HG02678 (cell line): Measurements from ENCODE around the gene HNF1A.

Source experiments
- ATAC-seq: cut with Tn5 transposase; IDR thresholded peaks from one replicate; pipeline ENCODE4 v1.9.1; 2021; ENCODE audit warnings: mild to moderate bottlenecking, moderate library complexity; ENCODE audit not compliant: unreplicated experiment

Gene HNF1A

GRCh38 chr12:120959111-120959878 lies 19.0 kb upstream of the HNF1A start:
- no peak for ATAC-seq

- no peak for ATAC-seq
Observed at GRCh38 chr12:120960657-120961056, 17.7 kb upstream of the HNF1A start.

- ATAC-seq = no peak
Observed at GRCh38 chr12:120961604-120962531, 16.5 kb upstream of the HNF1A start.

- ATAC-seq = no peak
Observed at GRCh38 chr12:120962532-120963020, 15.8 kb upstream of the HNF1A start.

GRCh38 chr12:120964298-120964697 lies 14.0 kb upstream of the HNF1A start:
- ATAC-seq = no peak

- no peak for ATAC-seq
Observed at GRCh38 chr12:120965534-120966091, 12.7 kb upstream of the HNF1A start.

- no peak for ATAC-seq
Observed at GRCh38 chr12:120970310-120970709, 8.0 kb upstream of the HNF1A start.

GRCh38 chr12:120971299-120972180 lies 6.8 kb upstream of the HNF1A start:
- ATAC-seq = no peak

GRCh38 chr12:120972870-120973543 lies 5.3 kb upstream of the HNF1A start:
- no peak for ATAC-seq

GRCh38 chr12:120977531-120978295 lies 630 bp upstream of the HNF1A start:
- ATAC-seq = no peak

GRCh38 chr12:120979220-120979861 lies 998 bp downstream of the HNF1A start:
- no peak for ATAC-seq

GRCh38 chr12:120979862-120980696 lies 1.7 kb downstream of the HNF1A start:
- no peak for ATAC-seq

- ATAC-seq = no peak
Observed at GRCh38 chr12:120980800-120981368, 2.5 kb downstream of the HNF1A start.

- ATAC-seq = no peak
Observed at GRCh38 chr12:120981407-120981941, 3.1 kb downstream of the HNF1A start.

- ATAC-seq = no peak
Observed at GRCh38 chr12:120982659-120983058, 4.3 kb downstream of the HNF1A start.

GRCh38 chr12:120983759-120984158 lies 5.4 kb downstream of the HNF1A start:
- ATAC-seq = no peak

- ATAC-seq = no peak
Observed at GRCh38 chr12:120984351-120984898, 6.1 kb downstream of the HNF1A start.
